K562 (cell line): ENCODE results near the gene HIPK2. TPM values are rescaled to one million over a fixed set of nuclear protein-coding genes. Genes with fewer than 3 reads are reported as not detected.

Experiments
- ARID2 ChIP-seq: fragments of 450-650 bp; IDR thresholded peaks from 2 replicates; pipeline ENCODE4 v1.6.1; 2017; ENCODE audit warnings: antibody characterized with exemption, mild to moderate bottlenecking
- CBFB ChIP-seq: sonication (generic); formaldehyde crosslinking; IDR thresholded peaks from 2 replicates; pipeline ENCODE4 v1.4.0; 2020; ENCODE audit warnings: mild to moderate bottlenecking, missing genetic modification reagents
- CTCFL ChIP-seq: IDR thresholded peaks from 2 replicates; pipeline ENCODE4 v1.6.1; 2011; ENCODE audit warnings: borderline replicate concordance, low read depth, mild to moderate bottlenecking, moderate library complexity, low read length; ENCODE audit not compliant: insufficient read depth, poor library complexity, severe bottlenecking
- ETV6 ChIP-seq, 3 experiments: fragments of 150-350 bp in 1 of 3; sonication (generic) in 1 of 3; formaldehyde crosslinking in 1 of 3; IDR thresholded peaks; 2 replicates each; pipeline versions ENCODE4 v1.6.1 to v1.8.0; 2014 to 2022; ENCODE audit warnings: borderline replicate concordance in 2 of 3, low read depth in 2 of 3, antibody characterized with exemption in 1 of 3, low read length in 1 of 3, mild to moderate bottlenecking in 1 of 3, missing genetic modification reagents in 1 of 3
- HDGF ChIP-seq: fragments of 450-650 bp; IDR thresholded peaks from 2 replicates; pipeline ENCODE4 v1.6.1; 2016
- MAFF ChIP-seq: IDR thresholded peaks from 2 replicates; pipeline ENCODE4 v1.6.1; 2012; ENCODE audit warnings: low read length, improper control_type of control experiment
- MYC ChIP-seq, 2 experiments: fragments of 250-450 bp in 1 of 2; sonication (Bioruptor Pico) in 1 of 2; IDR thresholded peaks; 2 replicates each; pipeline versions ENCODE4 v1.5.1 to v1.6.1; 2012 to 2021; ENCODE audit warnings: low read depth in 2 of 2, borderline replicate concordance in 1 of 2, improper control_type of control experiment in 1 of 2, low read length in 1 of 2, mild to moderate bottlenecking in 1 of 2, moderate library complexity in 1 of 2
- PHF21A ChIP-seq: fragments of 450-650 bp; IDR thresholded peaks from 2 replicates; pipeline ENCODE4 v1.6.1; 2017; ENCODE audit warnings: low read depth, borderline replicate concordance
- POLR2G ChIP-seq: fragments of 200-400 bp; formaldehyde crosslinking; IDR thresholded peaks from 2 replicates; pipeline ENCODE4 v1.6.1; 2017; ENCODE audit warnings: low read depth, mild to moderate bottlenecking, antibody characterized with exemption, low read length, moderate library complexity
- RCOR1 ChIP-seq, 2 experiments: IDR thresholded peaks; 2 replicates each; pipeline ENCODE4 v1.6.1; 2012; ENCODE audit warnings: low read depth in 2 of 2, low read length in 2 of 2, borderline replicate concordance in 1 of 2, improper control_type of control experiment in 1 of 2
- ZNF589 ChIP-seq: fragments of 200-800 bp; sonication (Bioruptor generic); IDR thresholded peaks from 2 replicates; pipeline ENCODE4 v1.6.1; 2016; ENCODE audit warnings: low read depth, missing genetic modification characterization, missing compliant biosample characterization
- ZNF76 ChIP-seq: fragments of 250-450 bp; sonication (Bioruptor Pico); IDR thresholded peaks from 2 replicates; pipeline ENCODE4 v1.4.0; 2020; ENCODE audit warnings: mild to moderate bottlenecking, moderate library complexity, borderline replicate concordance
- polyA plus RNA-seq, 8 experiments: library from polyadenylated mRNA; depleted of rRNA in 4 of 8; stranded (reverse) in 5 of 8; unstranded in 3 of 8; fragments of >200 nt; fragmentation: Nextera tagmentation in 2 of 8; fragmentation: Illumina TruSeq in 1 of 8; extraction: Ambion mirVana in 2 of 8; extraction: Trizol in 1 of 8; gene quantifications; 2 replicates each; pipeline versions ENCODE4 v1.2.1 to v1.2.3, GENCODE V29; 2011 to 2014; ENCODE audit warnings: inconsistent platforms in 1 of 8, missing spikeins in 1 of 8
- total RNA-seq, 7 experiments: library from RNA; depleted of rRNA in 6 of 7; stranded (reverse); fragments of >200 nt in 6 of 7; fragmentation: Illumina TruSeq in 2 of 7; extraction: Trizol in 2 of 7; gene quantifications; 2 replicates each; pipeline versions ENCODE4 v1.2.1 to v1.2.3, GENCODE V29; 2011 to 2021; ENCODE audit warnings: low replicate concordance in 1 of 7
- TF ChIP-seq, protein P1 (sequence below): fragments of 450-650 bp; IDR thresholded peaks from 2 replicates; pipeline ENCODE4 v1.6.1; 2018; ENCODE audit not compliant: partially characterized antibody
- TF ChIP-seq, protein P2 (sequence below): fragments of 450-650 bp; IDR thresholded peaks from 2 replicates; pipeline ENCODE4 v1.7.1; 2018; ENCODE audit warnings: mild to moderate bottlenecking, low read depth; ENCODE audit not compliant: partially characterized antibody
- TF ChIP-seq, protein P3 (sequence below): fragments of 250-450 bp; sonication (Bioruptor Pico); IDR thresholded peaks from 2 replicates; pipeline ENCODE4 v1.8.0; 2022; ENCODE audit warnings: moderate library complexity, mild to moderate bottlenecking, inconsistent platforms

The HIPK2 gene
- total and polyA plus RNA-seq, 9 of the 15 experiments (the other 6 are each of a cell fraction or from before 2014, with no cell fraction given): 0.69 to 19.8 (median 5.1) TPM

DNA sequence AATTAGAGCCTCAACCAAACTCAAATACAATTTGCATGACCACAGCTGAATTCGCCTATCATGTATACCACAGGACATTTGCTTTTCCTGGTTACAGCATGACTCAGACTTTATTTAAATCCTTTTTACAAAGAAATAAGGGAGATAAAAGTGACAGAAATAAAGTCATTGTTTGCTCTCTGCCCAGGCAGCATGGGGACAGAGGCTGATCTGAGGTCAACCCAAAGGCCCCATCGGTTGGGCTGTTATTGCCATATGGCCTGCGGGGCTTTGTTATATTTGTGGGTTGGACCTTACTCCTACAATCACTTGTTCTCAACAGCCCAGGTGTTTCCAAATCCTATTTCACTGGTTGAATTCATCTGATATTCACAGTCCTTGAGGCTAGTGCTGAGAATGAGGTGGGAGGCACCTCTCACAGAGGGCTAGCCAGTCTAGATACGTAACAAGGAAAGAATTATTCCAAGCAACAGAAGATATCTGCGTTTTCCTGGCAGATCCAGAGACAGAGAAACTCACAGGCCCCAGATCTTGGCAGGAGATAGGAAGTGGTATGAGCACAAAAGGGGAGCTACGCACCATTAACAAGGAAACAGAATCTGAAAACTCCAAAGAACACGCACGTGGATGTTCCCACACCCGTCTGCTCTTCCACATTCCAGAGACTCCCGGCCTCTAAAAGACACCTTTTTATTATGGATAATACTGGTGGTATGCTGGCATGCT lies 117.3 kb downstream of the HIPK2 start (continued):
- TF ChIP-seq, protein P1, sequence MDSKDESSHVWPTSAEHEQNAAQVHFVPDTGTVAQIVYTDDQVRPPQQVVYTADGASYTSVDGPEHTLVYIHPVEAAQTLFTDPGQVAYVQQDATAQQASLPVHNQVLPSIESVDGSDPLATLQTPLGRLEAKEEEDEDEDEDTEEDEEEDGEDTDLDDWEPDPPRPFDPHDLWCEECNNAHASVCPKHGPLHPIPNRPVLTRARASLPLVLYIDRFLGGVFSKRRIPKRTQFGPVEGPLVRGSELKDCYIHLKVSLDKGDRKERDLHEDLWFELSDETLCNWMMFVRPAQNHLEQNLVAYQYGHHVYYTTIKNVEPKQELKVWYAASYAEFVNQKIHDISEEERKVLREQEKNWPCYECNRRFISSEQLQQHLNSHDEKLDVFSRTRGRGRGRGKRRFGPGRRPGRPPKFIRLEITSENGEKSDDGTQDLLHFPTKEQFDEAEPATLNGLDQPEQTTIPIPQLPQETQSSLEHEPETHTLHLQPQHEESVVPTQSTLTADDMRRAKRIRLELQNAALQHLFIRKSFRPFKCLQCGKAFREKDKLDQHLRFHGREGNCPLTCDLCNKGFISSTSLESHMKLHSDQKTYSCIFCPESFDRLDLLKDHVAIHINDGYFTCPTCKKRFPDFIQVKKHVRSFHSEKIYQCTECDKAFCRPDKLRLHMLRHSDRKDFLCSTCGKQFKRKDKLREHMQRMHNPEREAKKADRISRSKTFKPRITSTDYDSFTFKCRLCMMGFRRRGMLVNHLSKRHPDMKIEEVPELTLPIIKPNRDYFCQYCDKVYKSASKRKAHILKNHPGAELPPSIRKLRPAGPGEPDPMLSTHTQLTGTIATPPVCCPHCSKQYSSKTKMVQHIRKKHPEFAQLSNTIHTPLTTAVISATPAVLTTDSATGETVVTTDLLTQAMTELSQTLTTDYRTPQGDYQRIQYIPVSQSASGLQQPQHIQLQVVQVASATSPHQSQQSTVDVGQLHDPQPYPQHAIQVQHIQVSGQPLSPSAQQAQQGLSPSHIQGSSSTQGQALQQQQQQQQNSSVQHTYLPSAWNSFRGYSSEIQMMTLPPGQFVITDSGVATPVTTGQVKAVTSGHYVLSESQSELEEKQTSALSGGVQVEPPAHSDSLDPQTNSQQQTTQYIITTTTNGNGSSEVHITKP: no peak
- TF ChIP-seq ZNF76 (CRISPR knock-in tag) (no peak), ETV6 (IDR thresholded peaks at IDR 0.05; ENCODE audit: borderline replicate concordance in 1 of 2, low read depth in 2 of 2, low read length in 1 of 2) (no peak), ETV6 (CRISPR knock-in tag; IDR thresholded peaks at IDR 0.05; ENCODE audit: borderline replicate concordance) (no peak), POLR2G (no peak), ZNF589 (CRISPR knock-in tag) (no peak), MYC (IDR thresholded peaks at IDR 0.05; ENCODE audit: low read depth, low read length) (no peak), MYC (CRISPR knock-in tag; IDR thresholded peaks at IDR 0.05; ENCODE audit: borderline replicate concordance, low read depth) (no peak), RCOR1 (IDR thresholded peaks at IDR 0.05; ENCODE audit: borderline replicate concordance in 1 of 2, low read depth in 2 of 2, low read length in 2 of 2) (no peak), CBFB (CRISPR knock-in tag) (no peak), CTCFL (no peak), HDGF (no peak), PHF21A (no peak), ARID2 (no peak), MAFF (peak; percentile 55; the same call in 1 of the 2 replicates)
- TF ChIP-seq, protein P2, sequence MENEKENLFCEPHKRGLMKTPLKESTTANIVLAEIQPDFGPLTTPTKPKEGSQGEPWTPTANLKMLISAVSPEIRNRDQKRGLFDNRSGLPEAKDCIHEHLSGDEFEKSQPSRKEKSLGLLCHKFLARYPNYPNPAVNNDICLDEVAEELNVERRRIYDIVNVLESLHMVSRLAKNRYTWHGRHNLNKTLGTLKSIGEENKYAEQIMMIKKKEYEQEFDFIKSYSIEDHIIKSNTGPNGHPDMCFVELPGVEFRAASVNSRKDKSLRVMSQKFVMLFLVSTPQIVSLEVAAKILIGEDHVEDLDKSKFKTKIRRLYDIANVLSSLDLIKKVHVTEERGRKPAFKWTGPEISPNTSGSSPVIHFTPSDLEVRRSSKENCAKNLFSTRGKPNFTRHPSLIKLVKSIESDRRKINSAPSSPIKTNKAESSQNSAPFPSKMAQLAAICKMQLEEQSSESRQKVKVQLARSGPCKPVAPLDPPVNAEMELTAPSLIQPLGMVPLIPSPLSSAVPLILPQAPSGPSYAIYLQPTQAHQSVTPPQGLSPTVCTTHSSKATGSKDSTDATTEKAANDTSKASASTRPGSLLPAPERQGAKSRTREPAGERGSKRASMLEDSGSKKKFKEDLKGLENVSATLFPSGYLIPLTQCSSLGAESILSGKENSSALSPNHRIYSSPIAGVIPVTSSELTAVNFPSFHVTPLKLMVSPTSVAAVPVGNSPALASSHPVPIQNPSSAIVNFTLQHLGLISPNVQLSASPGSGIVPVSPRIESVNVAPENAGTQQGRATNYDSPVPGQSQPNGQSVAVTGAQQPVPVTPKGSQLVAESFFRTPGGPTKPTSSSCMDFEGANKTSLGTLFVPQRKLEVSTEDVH: no peak
- TF ChIP-seq, protein P3, sequence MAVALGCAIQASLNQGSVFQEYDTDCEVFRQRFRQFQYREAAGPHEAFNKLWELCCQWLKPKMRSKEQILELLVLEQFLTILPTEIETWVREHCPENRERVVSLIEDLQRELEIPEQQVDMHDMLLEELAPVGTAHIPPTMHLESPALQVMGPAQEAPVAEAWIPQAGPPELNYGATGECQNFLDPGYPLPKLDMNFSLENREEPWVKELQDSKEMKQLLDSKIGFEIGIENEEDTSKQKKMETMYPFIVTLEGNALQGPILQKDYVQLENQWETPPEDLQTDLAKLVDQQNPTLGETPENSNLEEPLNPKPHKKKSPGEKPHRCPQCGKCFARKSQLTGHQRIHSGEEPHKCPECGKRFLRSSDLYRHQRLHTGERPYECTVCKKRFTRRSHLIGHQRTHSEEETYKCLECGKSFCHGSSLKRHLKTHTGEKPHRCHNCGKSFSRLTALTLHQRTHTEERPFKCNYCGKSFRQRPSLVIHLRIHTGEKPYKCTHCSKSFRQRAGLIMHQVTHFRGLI (CRISPR knock-in tag): peak; percentile 17; the same call in 1 of the 2 replicates
